ENCODE measurements around the gene G6PC1. TPM values are rescaled to one million over a fixed set of nuclear protein-coding genes. Genes with fewer than 3 reads are reported as not detected.

Gene G6PC1
- total and polyA plus RNA-seq, 2 of the 13 experiments (the other 11 are each of a cell fraction or from before 2014, with no cell fraction given), result 1.7 to 37.9 TPM

DNA sequence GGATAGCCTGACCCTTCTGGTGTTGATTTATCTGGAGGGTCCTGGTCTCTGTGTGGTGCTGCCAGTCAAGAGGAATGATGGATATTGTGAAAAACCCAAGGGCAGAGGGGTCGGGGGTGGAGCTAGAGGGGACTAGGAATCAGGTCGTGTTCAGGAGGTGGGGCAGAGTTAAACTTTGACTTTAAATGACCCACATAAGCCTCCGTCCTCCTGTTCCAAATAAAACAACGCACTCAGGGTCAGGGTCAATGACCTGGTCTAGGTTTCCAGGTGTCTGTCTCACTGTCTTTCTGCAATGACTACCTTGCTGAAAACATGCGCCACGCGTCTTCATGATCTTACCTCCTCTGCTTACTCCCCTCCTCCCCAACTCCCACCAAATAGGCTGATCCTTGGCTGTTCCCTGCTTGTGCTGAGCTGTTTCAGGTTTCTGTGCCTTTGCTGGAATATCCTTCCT is 34.9 kb upstream of the G6PC1 start (continued):
- TF ChIP-seq SP4 (CRISPR knock-in tag; IDR thresholded peaks at IDR 0.05) (peak; percentile 35; the same call in 1 of the 2 replicates), GTF2F1 (IDR thresholded peaks at IDR 0.05; ENCODE audit: low read length) (no peak), KLF16 (CRISPR knock-in tag; IDR thresholded peaks at IDR 0.05) (no peak), ATF1 (CRISPR knock-in tag; IDR thresholded peaks at IDR 0.05) (no peak), FOXA3 (CRISPR knock-in tag; IDR thresholded peaks at IDR 0.05) (peak; percentile 42; the same call in 1 of the 2 replicates), ZNF713 (CRISPR knock-in tag; IDR thresholded peaks at IDR 0.05) (no peak), ZNF747 (CRISPR knock-in tag; IDR thresholded peaks at IDR 0.05; ENCODE audit: borderline replicate concordance) (peak; percentile 68), HIVEP1 (CRISPR knock-in tag; IDR thresholded peaks at IDR 0.05) (no peak; the same call in 1 of the 2 replicates), KDM5A (IDR thresholded peaks at IDR 0.05; ENCODE audit: borderline replicate concordance, low read length) (no peak), BCLAF1 (IDR thresholded peaks at IDR 0.05) (no peak), ZBTB8A (CRISPR knock-in tag; IDR thresholded peaks at IDR 0.05; ENCODE audit: borderline replicate concordance, low read depth) (no peak), KLF9 (CRISPR knock-in tag; IDR thresholded peaks at IDR 0.05; ENCODE audit: low read depth) (no peak), ZFP90 (CRISPR knock-in tag; IDR thresholded peaks at IDR 0.05; ENCODE audit: borderline replicate concordance) (no peak), ZNF547 (CRISPR knock-in tag; IDR thresholded peaks at IDR 0.05) (no peak), ZFP1 (CRISPR knock-in tag; IDR thresholded peaks at IDR 0.05) (no peak), SMC3 (IDR thresholded peaks at IDR 0.05; ENCODE audit: low read length) (0 out of 2 replicates have a peak, but pooled peaks have one; percentile 0), ISX (CRISPR knock-in tag; conservative IDR thresholded peaks at IDR 0.05) (no peak), REL (CRISPR knock-in tag; conservative IDR thresholded peaks at IDR 0.05) (no peak), ZMAT5 (CRISPR knock-in tag; IDR thresholded peaks at IDR 0.05; ENCODE audit: borderline replicate concordance, low read depth) (no peak), TMF1 (CRISPR knock-in tag; IDR thresholded peaks at IDR 0.05; ENCODE audit: low read depth) (no peak)
- TF ChIP-seq, protein P1, sequence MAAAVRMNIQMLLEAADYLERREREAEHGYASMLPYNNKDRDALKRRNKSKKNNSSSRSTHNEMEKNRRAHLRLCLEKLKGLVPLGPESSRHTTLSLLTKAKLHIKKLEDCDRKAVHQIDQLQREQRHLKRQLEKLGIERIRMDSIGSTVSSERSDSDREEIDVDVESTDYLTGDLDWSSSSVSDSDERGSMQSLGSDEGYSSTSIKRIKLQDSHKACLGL (CRISPR knock-in tag; IDR thresholded peaks at IDR 0.05), result no peak
- TF ChIP-seq, protein P2, sequence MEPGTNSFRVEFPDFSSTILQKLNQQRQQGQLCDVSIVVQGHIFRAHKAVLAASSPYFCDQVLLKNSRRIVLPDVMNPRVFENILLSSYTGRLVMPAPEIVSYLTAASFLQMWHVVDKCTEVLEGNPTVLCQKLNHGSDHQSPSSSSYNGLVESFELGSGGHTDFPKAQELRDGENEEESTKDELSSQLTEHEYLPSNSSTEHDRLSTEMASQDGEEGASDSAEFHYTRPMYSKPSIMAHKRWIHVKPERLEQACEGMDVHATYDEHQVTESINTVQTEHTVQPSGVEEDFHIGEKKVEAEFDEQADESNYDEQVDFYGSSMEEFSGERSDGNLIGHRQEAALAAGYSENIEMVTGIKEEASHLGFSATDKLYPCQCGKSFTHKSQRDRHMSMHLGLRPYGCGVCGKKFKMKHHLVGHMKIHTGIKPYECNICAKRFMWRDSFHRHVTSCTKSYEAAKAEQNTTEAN (CRISPR knock-in tag; conservative IDR thresholded peaks at IDR 0.05), result no peak
- TF ChIP-seq, protein P3, sequence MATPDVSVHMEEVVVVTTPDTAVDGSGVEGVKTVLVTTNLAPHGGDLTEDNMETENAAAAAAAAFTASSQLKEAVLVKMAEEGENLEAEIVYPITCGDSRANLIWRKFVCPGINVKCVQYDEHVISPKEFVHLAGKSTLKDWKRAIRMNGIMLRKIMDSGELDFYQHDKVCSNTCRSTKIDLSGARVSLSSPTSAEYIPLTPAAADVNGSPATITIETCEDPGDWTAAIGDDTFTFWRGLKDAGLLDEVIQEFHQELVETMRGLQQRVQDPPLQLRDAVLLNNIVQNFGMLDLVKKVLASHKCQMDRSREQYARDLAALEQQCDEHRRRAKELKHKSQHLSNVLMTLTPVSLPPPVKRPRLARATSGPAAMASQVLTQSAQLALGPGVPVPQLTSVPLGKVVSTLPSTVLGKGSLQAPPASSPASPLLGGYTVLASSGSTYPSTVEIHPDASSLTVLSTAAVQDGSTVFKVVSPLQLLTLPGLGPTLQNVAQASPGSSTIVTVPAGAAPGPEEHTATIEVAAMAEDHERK (CRISPR knock-in tag; IDR thresholded peaks at IDR 0.05; ENCODE audit: low read depth), result no peak

All from HepG2 (cell line).